HepG2 (cell line): ENCODE measurements around the gene VSX1. TPM values are rescaled to one million over a fixed set of nuclear protein-coding genes. Genes with fewer than 3 reads are reported as not detected.

Experiments
- ARID4A ChIP-seq: sonication (generic); formaldehyde crosslinking; IDR thresholded peaks from 2 replicates; pipeline ENCODE4 v1.5.0; 2020; ENCODE audit warnings: mild to moderate bottlenecking, missing genetic modification reagents, borderline replicate concordance
- ATF4 ChIP-seq, 2 experiments: fragments of 450-650 bp in 1 of 2; sonication (generic) in 1 of 2; formaldehyde crosslinking; IDR thresholded peaks; 2 replicates each; pipeline versions ENCODE4 v1.5.0 to v1.8.0; 2020 to 2022; ENCODE audit warnings: mild to moderate bottlenecking in 1 of 2, missing genetic modification reagents in 1 of 2
- CHD2 ChIP-seq: IDR thresholded peaks from 2 replicates; pipeline ENCODE4 v1.6.1; 2011; ENCODE audit warnings: low read depth, low read length, improper control_type of control experiment
- DPF2 ChIP-seq: sonication (generic); formaldehyde crosslinking; IDR thresholded peaks from 2 replicates; pipeline ENCODE4 v1.4.0; 2020; ENCODE audit warnings: mild to moderate bottlenecking, low read depth, missing genetic modification reagents, borderline replicate concordance
- FOXP4 ChIP-seq: sonication (generic); formaldehyde crosslinking; IDR thresholded peaks from 2 replicates; pipeline ENCODE4 v1.4.0; 2020; ENCODE audit warnings: missing genetic modification reagents
- GATAD2A ChIP-seq: IDR thresholded peaks from 2 replicates; pipeline ENCODE4 v1.6.1; 2016
- NR2F6 ChIP-seq, 2 experiments: IDR thresholded peaks; 2 replicates each; pipeline ENCODE4 v1.6.1; 2016; ENCODE audit warnings: antibody characterized with exemption in 1 of 2, mild to moderate bottlenecking in 1 of 2
- PITX1 ChIP-seq: sonication (generic); formaldehyde crosslinking; IDR thresholded peaks from 2 replicates; pipeline ENCODE4 v1.5.1; 2020; ENCODE audit warnings: mild to moderate bottlenecking, missing genetic modification reagents
- RBAK ChIP-seq: sonication (generic); formaldehyde crosslinking; IDR thresholded peaks from 2 replicates; pipeline ENCODE4 v1.5.1; 2020; ENCODE audit warnings: mild to moderate bottlenecking, missing genetic modification reagents
- RFX3 ChIP-seq: IDR thresholded peaks from 2 replicates; pipeline ENCODE4 v1.6.1; 2016; ENCODE audit warnings: missing biosample characterization, missing genetic modification reagents
- TCF7 ChIP-seq: sonication (generic); IDR thresholded peaks from 2 replicates; pipeline ENCODE4 v1.6.1; 2016; ENCODE audit warnings: antibody characterized with exemption, low read depth
- UBTF ChIP-seq: sonication (generic); formaldehyde crosslinking; IDR thresholded peaks from 2 replicates; pipeline ENCODE4 v1.4.0; 2020; ENCODE audit warnings: mild to moderate bottlenecking, missing genetic modification reagents
- ZNF574 ChIP-seq: sonication (generic); formaldehyde crosslinking; IDR thresholded peaks from 2 replicates; pipeline ENCODE4 v1.4.0; 2020; ENCODE audit warnings: missing genetic modification reagents
- ZSCAN22 ChIP-seq: sonication (generic); formaldehyde crosslinking; IDR thresholded peaks from 2 replicates; pipeline ENCODE4 v1.4.0; 2020; ENCODE audit warnings: mild to moderate bottlenecking, missing genetic modification reagents
- polyA plus RNA-seq, 8 experiments: library from polyadenylated mRNA; depleted of rRNA in 3 of 8; stranded (reverse) in 7 of 8; unstranded in 1 of 8; fragments of >200 nt; fragmentation: Illumina TruSeq in 4 of 8; extraction: Trizol in 4 of 8; gene quantifications; 2 replicates each; pipeline versions ENCODE4 v1.2.1 to v1.2.3, GENCODE V29; 2011 to 2016; ENCODE audit warnings: low read depth in 4 of 8, missing spikeins in 1 of 8, mixed read lengths in 1 of 8; ENCODE audit not compliant: insufficient read depth in 1 of 8
- total RNA-seq, 5 experiments: library from RNA; depleted of rRNA; stranded (reverse); fragments of >200 nt; fragmentation: Illumina TruSeq; extraction: Trizol; gene quantifications; 2 replicates each; pipeline ENCODE4 v1.2.3, GENCODE V29; 2016; ENCODE audit warnings: low read depth in 1 of 5

The VSX1 gene
- total and polyA plus RNA-seq, 2 of the 13 experiments (the other 11 are each of a cell fraction or from before 2014, with no cell fraction given), result 0.04 TPM; not detected in 1

GRCh38 chr20:25054995-25055629, 26.8 kb downstream of the VSX1 start (continued):
- TF ChIP-seq ARID4A (CRISPR knock-in tag), result peak; percentile 12; the same call in 1 of the 2 replicates
- no peak for TF ChIP-seq RBAK (CRISPR knock-in tag)
- 0 out of 2 replicates have a peak, but pooled peaks have one; percentile 13 for TF ChIP-seq DPF2
- TF ChIP-seq UBTF (CRISPR knock-in tag), result peak; percentile 52
- peak in 1 of 2 experiments; percentile 63; a peak in 2 of 4 replicates for TF ChIP-seq ATF4 (CRISPR knock-in tag; IDR thresholded peaks at IDR 0.05)
- no peak for TF ChIP-seq CHD2
- peak; percentile 57 for TF ChIP-seq FOXP4
- TF ChIP-seq GATAD2A, result peak; percentile 82
- TF ChIP-seq ZSCAN22 (CRISPR knock-in tag), result no peak
- TF ChIP-seq TCF7, result no peak
- no peak for TF ChIP-seq NR2F6 (IDR thresholded peaks at IDR 0.05)
- peak; percentile 66 for TF ChIP-seq NR2F6 (CRISPR knock-in tag; IDR thresholded peaks at IDR 0.05)
- TF ChIP-seq ZNF574 (CRISPR knock-in tag), result 0 out of 2 replicates have a peak, but pooled peaks have one; percentile 48
- peak; percentile 95 for TF ChIP-seq PITX1 (CRISPR knock-in tag)
- no peak for TF ChIP-seq RFX3 (CRISPR knock-in tag)
